HUES6 (cell line): ENCODE measurements around the gene MMP20.

Source experiments
- H3K27ac ChIP-seq: 2 replicates; pipeline ENCODE4 v1.7.0; 2013; ENCODE audit warnings: low read depth, mild to moderate bottlenecking, low read length, inconsistent platforms
- H3K27me3 ChIP-seq: 2 replicates; pipeline ENCODE4 v1.6.1; 2013; ENCODE audit warnings: low read length; ENCODE audit not compliant: control insufficient read depth, insufficient read depth
- H3K36me3 ChIP-seq: 2 replicates; pipeline ENCODE4 v1.6.1; 2013; ENCODE audit warnings: low read length; ENCODE audit not compliant: control insufficient read depth, insufficient read depth
- H3K4me1 ChIP-seq: 2 replicates; pipeline ENCODE4 v1.6.1; 2013; ENCODE audit warnings: low read length; ENCODE audit not compliant: control insufficient read depth, insufficient read depth
- H3K4me3 ChIP-seq: 2 replicates; pipeline ENCODE4 v1.5.1; 2013; ENCODE audit warnings: low read depth, low read length
- H3K9ac ChIP-seq: one replicate; pipeline ENCODE4 v1.6.1; 2013; ENCODE audit warnings: mild to moderate bottlenecking, low read length
- H3K9me3 ChIP-seq: 2 replicates; pipeline ENCODE4 v1.6.1; 2013; ENCODE audit warnings: low read depth, low read length; ENCODE audit not compliant: control insufficient read depth, insufficient read depth

MMP20 gene

GRCh38 chr11:102553835-102554282 lies 71.3 kb downstream of the MMP20 start:
- Histone ChIP-seq H3K27ac (no peak overlapping the region), H3K27me3 (no peaks in the 10 kb centered on the region), H3K9me3 (no peaks in the 10 kb centered on the region), H3K9ac (no peak overlapping the region), H3K4me3 (no peak overlapping the region), H3K36me3 (no peaks in the 10 kb centered on the region), H3K4me1 (peaks cover 4% of the 10 kb centered on the region)

- no peak overlapping the region for H3K27ac ChIP-seq
- no peaks in the 10 kb centered on the region for H3K9me3 ChIP-seq
- H3K4me1 ChIP-seq, result peaks cover 4% of the 10 kb centered on the region
- H3K9ac ChIP-seq, result no peak overlapping the region
- H3K4me3 ChIP-seq, result no peak overlapping the region
- no peaks in the 10 kb centered on the region for H3K27me3 ChIP-seq
- no peaks in the 10 kb centered on the region for H3K36me3 ChIP-seq
Measured at GRCh38 chr11:102552447-102553194, 72.5 kb downstream of the MMP20 start.

GRCh38 chr11:102552020-102552419 lies 73.1 kb downstream of the MMP20 start:
- H3K4me3 ChIP-seq, result no peak overlapping the region
- no peak overlapping the region for H3K27ac ChIP-seq
- H3K9ac ChIP-seq, result no peak overlapping the region
- H3K4me1 ChIP-seq, result peaks cover 4% of the 10 kb centered on the region
- H3K36me3 ChIP-seq, result no peaks in the 10 kb centered on the region
- H3K9me3 ChIP-seq, result no peaks in the 10 kb centered on the region
- H3K27me3 ChIP-seq, result no peaks in the 10 kb centered on the region

GRCh38 chr11:102551169-102551781 lies 73.9 kb downstream of the MMP20 start:
- peaks cover 4% of the 10 kb centered on the region for H3K4me1 ChIP-seq
- no peaks in the 10 kb centered on the region for H3K27me3 ChIP-seq
- no peaks in the 10 kb centered on the region for H3K9me3 ChIP-seq
- no peak overlapping the region for H3K9ac ChIP-seq
- no peak overlapping the region for H3K4me3 ChIP-seq
- H3K36me3 ChIP-seq, result no peaks in the 10 kb centered on the region
- H3K27ac ChIP-seq, result no peak overlapping the region

GRCh38 chr11:102546923-102547471 lies 78.1 kb downstream of the MMP20 start:
- no peak overlapping the region for H3K9ac ChIP-seq
- no peak overlapping the region for H3K4me3 ChIP-seq
- H3K9me3 ChIP-seq, result no peaks in the 10 kb centered on the region
- peaks cover 3% of the 10 kb centered on the region; the same call in 1 of the 2 replicates for H3K4me1 ChIP-seq
- no peaks in the 10 kb centered on the region for H3K27me3 ChIP-seq
- H3K27ac ChIP-seq, result no peak overlapping the region
- no peaks in the 10 kb centered on the region for H3K36me3 ChIP-seq

GRCh38 chr11:102546427-102546826 lies 78.7 kb downstream of the MMP20 start:
- H3K27ac ChIP-seq, result no peak overlapping the region
- no peak overlapping the region for H3K9ac ChIP-seq

GRCh38 chr11:102545701-102546100 lies 79.4 kb downstream of the MMP20 start:
- no peak overlapping the region for H3K9ac ChIP-seq
- no peaks in the 10 kb centered on the region for H3K36me3 ChIP-seq
- no peaks in the 10 kb centered on the region for H3K27me3 ChIP-seq

More at GRCh38 chr11:102546427-102546826, 78.7 kb downstream of the MMP20 start:
- H3K27me3 ChIP-seq, result no peaks in the 10 kb centered on the region
- no peaks in the 10 kb centered on the region for H3K36me3 ChIP-seq
- no peak overlapping the region for H3K4me3 ChIP-seq
- no peaks in the 10 kb centered on the region for H3K4me1 ChIP-seq
- no peaks in the 10 kb centered on the region for H3K9me3 ChIP-seq

GRCh38 chr11:102544594-102544993 lies 80.5 kb downstream of the MMP20 start:
- no peaks in the 10 kb centered on the region for H3K4me1 ChIP-seq
- no peaks in the 10 kb centered on the region for H3K36me3 ChIP-seq
- H3K4me3 ChIP-seq, result no peak overlapping the region
- H3K27ac ChIP-seq, result no peak overlapping the region
- H3K9ac ChIP-seq, result no peak overlapping the region
- H3K9me3 ChIP-seq, result no peaks in the 10 kb centered on the region
- H3K27me3 ChIP-seq, result no peaks in the 10 kb centered on the region

More at GRCh38 chr11:102545701-102546100, 79.4 kb downstream of the MMP20 start:
- H3K27ac ChIP-seq, result no peak overlapping the region
- H3K4me3 ChIP-seq, result no peak overlapping the region
- H3K4me1 ChIP-seq, result no peaks in the 10 kb centered on the region
- no peaks in the 10 kb centered on the region for H3K9me3 ChIP-seq

GRCh38 chr11:102539567-102539966 lies 85.6 kb downstream of the MMP20 start:
- H3K9ac ChIP-seq, result no peak overlapping the region
- no peaks in the 10 kb centered on the region for H3K27me3 ChIP-seq
- H3K36me3 ChIP-seq, result no peaks in the 10 kb centered on the region
- H3K9me3 ChIP-seq, result no peaks in the 10 kb centered on the region
- no peak overlapping the region for H3K4me3 ChIP-seq
- H3K4me1 ChIP-seq, result no peaks in the 10 kb centered on the region
- no peak overlapping the region for H3K27ac ChIP-seq

- Histone ChIP-seq H3K9me3 (no peaks in the 10 kb centered on the region), H3K4me1 (no peaks in the 10 kb centered on the region), H3K9ac (no peak overlapping the region), H3K36me3 (no peaks in the 10 kb centered on the region), H3K27ac (no peak overlapping the region), H3K27me3 (no peaks in the 10 kb centered on the region), H3K4me3 (no peak overlapping the region)
Measured at GRCh38 chr11:102538932-102539331, 86.2 kb downstream of the MMP20 start.

- Histone ChIP-seq H3K36me3 (no peaks in the 10 kb centered on the region), H3K9me3 (no peaks in the 10 kb centered on the region), H3K27me3 (no peaks in the 10 kb centered on the region), H3K9ac (no peak overlapping the region), H3K27ac (no peak overlapping the region), H3K4me1 (no peaks in the 10 kb centered on the region), H3K4me3 (no peak overlapping the region)
Measured at GRCh38 chr11:102534261-102534872, 90.8 kb downstream of the MMP20 start.
